Measurements from ENCODE around the gene HLA-F.

The HLA-F gene

GRCh38 chr6:29748391-29749307 lies 25.4 kb downstream of the HLA-F start:
- peak; percentile 94 for DNase-seq (ENCODE audit: low spot score)
- TF ChIP-seq CTCF (IDR thresholded peaks at IDR 0.05; ENCODE audit: extremely low read depth, missing control alignments), result no peak

GRCh38 chr6:29749308-29749662 lies 26.1 kb downstream of the HLA-F start:
- TF ChIP-seq CTCF (IDR thresholded peaks at IDR 0.05; ENCODE audit: extremely low read depth, missing control alignments), result no peak
- peak; percentile 22 for DNase-seq (ENCODE audit: low spot score)

- no peak for TF ChIP-seq CTCF (IDR thresholded peaks at IDR 0.05; ENCODE audit: extremely low read depth, missing control alignments)
- no peak for DNase-seq (ENCODE audit: low spot score)
Measured at GRCh38 chr6:29749668-29750067, 26.4 kb downstream of the HLA-F start.

- TF ChIP-seq CTCF (IDR thresholded peaks at IDR 0.05; ENCODE audit: extremely low read depth, missing control alignments), result no peak
- DNase-seq (ENCODE audit: low spot score), result no peak
Measured at GRCh38 chr6:29750709-29751108, 27.5 kb downstream of the HLA-F start.

- no peak for TF ChIP-seq CTCF (IDR thresholded peaks at IDR 0.05; ENCODE audit: extremely low read depth, missing control alignments)
- DNase-seq (ENCODE audit: low spot score), result no peak
Measured at GRCh38 chr6:29751480-29751879, 28.2 kb downstream of the HLA-F start.

- TF ChIP-seq CTCF (IDR thresholded peaks at IDR 0.05; ENCODE audit: extremely low read depth, missing control alignments), result peak; percentile 100
- DNase-seq (ENCODE audit: low spot score), result peak; percentile 83
Measured at GRCh38 chr6:29752451-29753308, 29.4 kb downstream of the HLA-F start.

- no peak for DNase-seq (ENCODE audit: low spot score)
- no peak for TF ChIP-seq CTCF (IDR thresholded peaks at IDR 0.05; ENCODE audit: extremely low read depth, missing control alignments)
Measured at GRCh38 chr6:29753309-29753644, 30.0 kb downstream of the HLA-F start.
